GM23248 (cell line): ENCODE data around the gene SSBP2.

Source experiments
- EZH2 ChIP-seq: fragments of 200-600 bp; sonication (generic); IDR thresholded peaks from 2 replicates; pipeline ENCODE4 v1.6.1; 2018; ENCODE audit warnings: antibody characterized with exemption, mild to moderate bottlenecking; ENCODE audit not compliant: insufficient read depth, poor library complexity, severe bottlenecking
- EZH2phosphoT487 ChIP-seq: fragments of 200-600 bp; sonication (generic); IDR thresholded peaks from 2 replicates; pipeline ENCODE4 v1.6.1; 2018; ENCODE audit warnings: antibody characterized with exemption, moderate library complexity, mild to moderate bottlenecking, low read depth; ENCODE audit not compliant: insufficient read depth

DNA sequence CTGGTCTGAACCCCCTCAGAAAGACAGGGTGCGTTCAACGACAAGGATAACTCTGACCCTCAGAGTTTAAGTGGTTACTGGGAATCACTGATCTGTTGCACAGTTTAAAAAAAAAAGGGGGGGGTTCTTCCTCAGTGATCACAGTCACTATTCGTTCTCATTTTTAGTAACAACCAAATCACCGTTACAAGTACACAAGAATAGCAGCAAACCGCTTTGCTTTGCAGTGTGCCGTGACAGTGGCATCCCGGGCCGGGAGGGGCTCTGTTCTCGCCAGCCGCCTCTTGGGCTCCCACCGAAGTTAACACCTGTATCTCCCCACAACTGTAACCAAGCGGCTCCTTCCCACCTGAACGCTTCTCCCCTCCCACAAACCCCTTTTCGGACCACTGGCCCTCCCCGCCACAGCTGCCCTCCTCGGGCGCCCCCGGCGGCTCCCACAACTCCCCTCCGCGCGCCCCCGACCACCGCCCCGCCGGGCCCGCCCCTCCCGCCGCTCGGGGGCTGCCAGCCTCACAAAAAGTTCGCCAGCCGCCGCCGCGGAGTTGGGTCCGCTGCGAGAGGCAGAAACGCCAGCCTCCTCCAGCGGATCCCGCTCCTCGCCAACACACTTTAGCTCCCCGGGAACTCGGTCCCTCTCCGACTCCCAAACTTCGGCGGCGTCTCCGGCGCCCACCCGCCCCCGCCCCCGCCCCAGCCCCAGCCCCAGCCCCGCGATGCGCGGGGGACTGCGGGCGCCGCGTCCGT lies 1.2 kb downstream of the SSBP2 start:
- no peak for TF ChIP-seq EZH2
- TF ChIP-seq EZH2phosphoT487, result no peak
